HepG2 (cell line): Measurements from ENCODE around the gene DMAP1. TPM values are rescaled to one million over a fixed set of nuclear protein-coding genes. Genes with fewer than 3 reads are reported as not detected.

Experiments used
- ATF3 ChIP-seq: sonication (generic); formaldehyde crosslinking; IDR thresholded peaks from 2 replicates; pipeline ENCODE4 v1.4.0; 2020; ENCODE audit warnings: missing genetic modification reagents
- CBFB ChIP-seq: sonication (generic); formaldehyde crosslinking; IDR thresholded peaks from 2 replicates; pipeline ENCODE4 v1.4.0; 2020; ENCODE audit warnings: missing genetic modification reagents
- CBX1 ChIP-seq: IDR thresholded peaks from one replicate; pipeline ENCODE4 v1.6.1; 2016; ENCODE audit warnings: antibody characterized with exemption, low read depth
- CENPBD1 ChIP-seq: sonication (generic); formaldehyde crosslinking; IDR thresholded peaks from 2 replicates; pipeline ENCODE4 v1.8.0; 2022; ENCODE audit warnings: missing genetic modification reagents, low read depth, mild to moderate bottlenecking, borderline replicate concordance
- E2F5 ChIP-seq: sonication (generic); formaldehyde crosslinking; conservative IDR thresholded peaks from 2 replicates; pipeline ENCODE4 v1.4.0; 2020; ENCODE audit warnings: missing genetic modification reagents
- FOXA3 ChIP-seq: IDR thresholded peaks from 2 replicates; pipeline ENCODE4 v1.6.1; 2016; ENCODE audit warnings: missing genetic modification reagents, missing compliant biosample characterization
- FOXO4 ChIP-seq: sonication (generic); formaldehyde crosslinking; conservative IDR thresholded peaks from 2 replicates; pipeline ENCODE4 v1.8.1; 2023; ENCODE audit warnings: missing genetic modification reagents
- HNF1B ChIP-seq: sonication (generic); formaldehyde crosslinking; IDR thresholded peaks from 2 replicates; pipeline ENCODE4 v1.5.1; 2020; ENCODE audit warnings: mild to moderate bottlenecking, moderate library complexity, missing genetic modification reagents
- HNF4A ChIP-seq: sonication (generic); formaldehyde crosslinking; IDR thresholded peaks from 2 replicates; pipeline ENCODE4 v1.4.0; 2020; ENCODE audit warnings: missing genetic modification reagents
- IKZF1 ChIP-seq: fragments of 450-650 bp; IDR thresholded peaks from 2 replicates; pipeline ENCODE4 v1.7.1; 2016
- MBD4 ChIP-seq: IDR thresholded peaks from 2 replicates; pipeline ENCODE4 v1.6.1; 2012; ENCODE audit warnings: low read length, inconsistent platforms, borderline replicate concordance
- MED1 ChIP-seq: sonication (generic); formaldehyde crosslinking; IDR thresholded peaks from 2 replicates; pipeline ENCODE4 v1.4.0; 2020; ENCODE audit warnings: missing genetic modification reagents
- RBM22 ChIP-seq: fragments of 200-400 bp; formaldehyde crosslinking; optimal IDR thresholded peaks from 2 replicates; pipeline ENCODE3; 2017; ENCODE audit warnings: mild to moderate bottlenecking, low read length, moderate library complexity
- ZBTB26 ChIP-seq: IDR thresholded peaks from 2 replicates; pipeline ENCODE4 v1.6.1; 2016; ENCODE audit warnings: missing compliant biosample characterization, missing genetic modification reagents, borderline replicate concordance
- ZFAT ChIP-seq: sonication (generic); formaldehyde crosslinking; conservative IDR thresholded peaks from 2 replicates; pipeline ENCODE4 v1.8.1; 2023; ENCODE audit warnings: missing genetic modification reagents, inconsistent platforms
- ZFX ChIP-seq: sonication (generic); formaldehyde crosslinking; IDR thresholded peaks from 2 replicates; pipeline ENCODE4 v1.4.0; 2020; ENCODE audit warnings: mild to moderate bottlenecking, low read depth, missing genetic modification reagents, moderate library complexity
- ZGPAT ChIP-seq: IDR thresholded peaks from 2 replicates; pipeline ENCODE4 v1.6.1; 2016; ENCODE audit warnings: mild to moderate bottlenecking
- ZNF10 ChIP-seq: sonication (generic); formaldehyde crosslinking; IDR thresholded peaks from 2 replicates; pipeline ENCODE4 v1.4.0; 2020; ENCODE audit warnings: mild to moderate bottlenecking, low read depth, missing genetic modification reagents, borderline replicate concordance
- ZNF207 ChIP-seq: fragments of 450-650 bp; IDR thresholded peaks from 2 replicates; pipeline ENCODE4 v1.6.1; 2016; ENCODE audit warnings: antibody characterized with exemption, borderline replicate concordance
- ZNF251 ChIP-seq: sonication (generic); formaldehyde crosslinking; IDR thresholded peaks from 2 replicates; pipeline ENCODE4 v1.9.0; 2021; ENCODE audit warnings: mild to moderate bottlenecking, missing genetic modification reagents
- ZNF317 ChIP-seq: sonication (generic); formaldehyde crosslinking; IDR thresholded peaks from 2 replicates; pipeline ENCODE4 v1.5.0; 2020; ENCODE audit warnings: mild to moderate bottlenecking, missing genetic modification reagents
- ZNF614 ChIP-seq: IDR thresholded peaks from 2 replicates; pipeline ENCODE4 v1.6.1; 2018; ENCODE audit warnings: missing biosample characterization, missing genetic modification reagents, inconsistent platforms, borderline replicate concordance
- ZNF629 ChIP-seq: sonication (generic); formaldehyde crosslinking; conservative IDR thresholded peaks from 2 replicates; pipeline ENCODE4 v1.5.0; 2020; ENCODE audit warnings: missing genetic modification reagents
- ZSCAN30 ChIP-seq: sonication (generic); formaldehyde crosslinking; IDR thresholded peaks from 2 replicates; pipeline ENCODE4 v1.5.0; 2020; ENCODE audit warnings: mild to moderate bottlenecking, missing genetic modification reagents
- polyA plus RNA-seq, 8 experiments: library from polyadenylated mRNA; depleted of rRNA in 3 of 8; stranded (reverse) in 7 of 8; unstranded in 1 of 8; fragments of >200 nt; fragmentation: Illumina TruSeq in 4 of 8; extraction: Trizol in 4 of 8; gene quantifications; 2 replicates each; pipeline versions ENCODE4 v1.2.1 to v1.2.3, GENCODE V29; 2011 to 2016; ENCODE audit warnings: low read depth in 4 of 8, missing spikeins in 1 of 8, mixed read lengths in 1 of 8; ENCODE audit not compliant: insufficient read depth in 1 of 8
- total RNA-seq, 5 experiments: library from RNA; depleted of rRNA; stranded (reverse); fragments of >200 nt; fragmentation: Illumina TruSeq; extraction: Trizol; gene quantifications; 2 replicates each; pipeline ENCODE4 v1.2.3, GENCODE V29; 2016; ENCODE audit warnings: low read depth in 1 of 5

DMAP1 gene
- total and polyA plus RNA-seq, 2 of the 13 experiments (the other 11 are each of a cell fraction or from before 2014, with no cell fraction given): 17.6 to 32.7 TPM

GRCh38 chr1:44217809-44218410, 4.6 kb downstream of the DMAP1 start (continued):
- peak; percentile 43; the same call in 1 of the 2 replicates for TF ChIP-seq MED1
- peak; percentile 94 for TF ChIP-seq HNF4A (CRISPR knock-in tag)
- TF ChIP-seq ZSCAN30 (CRISPR knock-in tag): no peak
- no peak for TF ChIP-seq FOXO4 (CRISPR knock-in tag)
- TF ChIP-seq ZBTB26 (CRISPR knock-in tag): peak; percentile 62; the same call in 1 of the 2 replicates
- no peak for TF ChIP-seq CENPBD1 (CRISPR knock-in tag)
- no peak for TF ChIP-seq HNF1B (CRISPR knock-in tag)
- TF ChIP-seq MBD4: no peak
- no peak for TF ChIP-seq E2F5 (CRISPR knock-in tag)
- peak; percentile 38 for TF ChIP-seq RBM22
- TF ChIP-seq FOXA3: peak; percentile 15; the same call in 1 of the 2 replicates
- no peak for TF ChIP-seq ZNF251 (CRISPR knock-in tag)
- TF ChIP-seq ZNF629 (CRISPR knock-in tag): peak; percentile 35; the same call in 1 of the 2 replicates
- 0 out of 2 replicates have a peak, but pooled peaks have one; percentile 26 for TF ChIP-seq ZFX (CRISPR knock-in tag)
- no peak for TF ChIP-seq ZFAT (CRISPR knock-in tag)
- no peak for TF ChIP-seq CBFB (CRISPR knock-in tag)
- TF ChIP-seq IKZF1: no peak
- TF ChIP-seq CBX1: no peak
- 0 out of 2 replicates have a peak, but pooled peaks have one; percentile 33 for TF ChIP-seq ZNF614 (CRISPR knock-in tag)
- no peak for TF ChIP-seq ZNF317
- TF ChIP-seq ZGPAT (CRISPR knock-in tag): peak; percentile 48; the same call in 1 of the 2 replicates
- no peak for TF ChIP-seq ZNF10
- TF ChIP-seq ZNF207: no peak
- no peak for TF ChIP-seq ATF3 (CRISPR knock-in tag)
